Uterus (tissue), 2 donors: Measurements from ENCODE around the gene PPL.

ENCODE experiments used
- CTCF ChIP-seq, 4 experiments: fragments of 200-600 bp in 2 of 4; fragments of 450-650 bp in 2 of 4; sonication (generic) in 2 of 4; IDR thresholded peaks; one replicate each; pipeline ENCODE4 v1.5.1; 2016 to 2019; ENCODE audit warnings: antibody characterized with exemption in 4 of 4, mild to moderate bottlenecking in 2 of 4, moderate library complexity in 1 of 4
- POLR2A ChIP-seq, 2 donors: fragments of 450-650 bp; IDR thresholded peaks; one replicate each; pipeline ENCODE4 v1.6.1; 2016; ENCODE audit warnings: antibody characterized with exemption in 2 of 2, mild to moderate bottlenecking in 1 of 2, moderate library complexity in 1 of 2

GRCh38 chr16:4895366-4895765 lies 41.6 kb downstream of the PPL start:
- no peak for TF ChIP-seq POLR2A (IDR thresholded peaks at IDR 0.05)
- TF ChIP-seq CTCF (IDR thresholded peaks at IDR 0.05): no peak
